AG09319 (cell line): ENCODE data around the gene RFC1.
A peak's percentile ranks its signal among the peaks of the same experiment; 100 is the strongest.
"Not testable (repeated sequence)": the region's sequence is repeated elsewhere in the genome, so short reads cannot be mapped to it uniquely, and the experiment has no call there.

Experiments used
- DNase-seq: peaks from one replicate; pipeline ENCODE4 v3.0.0-alpha.2; 2010; ENCODE audit warnings: low read depth; ENCODE audit errors: extremely low read depth
- CTCF ChIP-seq: IDR thresholded peaks from 2 replicates; pipeline ENCODE4 v1.5.1; 2011; ENCODE audit warnings: low read depth, mild to moderate bottlenecking, inconsistent platforms, low read length, moderate library complexity

RFC1 gene

GRCh38 chr4:39365830-39366771 lies at the start of gene RFC1:
RFC1 (minus strand) TSS chr4:39366362; CDS start chr4:39366241, 121 bp downstream.
- no peak for TF ChIP-seq CTCF
- peak; percentile 73 for DNase-seq

DNA sequence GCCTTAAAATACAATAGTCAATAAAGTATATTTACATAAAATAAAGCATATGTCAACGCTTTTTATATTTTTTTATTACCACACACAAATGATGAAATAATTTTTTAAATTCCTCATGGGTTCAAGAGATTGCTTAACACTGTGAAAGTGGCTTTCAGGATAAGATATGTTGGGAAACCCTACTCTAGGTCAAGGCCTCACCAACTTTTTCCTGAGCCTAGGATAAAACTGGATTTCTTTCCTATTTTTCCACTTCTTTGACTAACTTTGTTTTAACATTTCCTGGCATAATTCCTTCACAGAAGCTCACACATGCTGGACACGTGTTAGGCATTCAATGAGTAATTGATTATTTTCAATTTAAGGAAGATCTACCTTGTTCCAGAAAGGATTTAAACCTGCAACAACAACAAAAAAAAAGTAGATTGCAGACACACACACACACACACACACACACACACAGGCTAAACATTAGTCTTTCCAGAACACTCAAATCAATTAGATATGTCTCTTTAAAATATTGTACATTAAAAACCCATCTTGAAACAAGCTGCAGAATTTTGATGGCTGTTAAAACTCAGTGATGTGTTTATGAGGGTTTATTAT lies 49.6 kb upstream of the RFC1 start:
- TF ChIP-seq CTCF: no peak

GRCh38 chr4:39411561-39411960 lies 45.4 kb upstream of the RFC1 start:
- DNase-seq: not testable (repeated sequence)

More for the DNA sequence above, 49.6 kb upstream of the RFC1 start:
- no peak for DNase-seq

DNA sequence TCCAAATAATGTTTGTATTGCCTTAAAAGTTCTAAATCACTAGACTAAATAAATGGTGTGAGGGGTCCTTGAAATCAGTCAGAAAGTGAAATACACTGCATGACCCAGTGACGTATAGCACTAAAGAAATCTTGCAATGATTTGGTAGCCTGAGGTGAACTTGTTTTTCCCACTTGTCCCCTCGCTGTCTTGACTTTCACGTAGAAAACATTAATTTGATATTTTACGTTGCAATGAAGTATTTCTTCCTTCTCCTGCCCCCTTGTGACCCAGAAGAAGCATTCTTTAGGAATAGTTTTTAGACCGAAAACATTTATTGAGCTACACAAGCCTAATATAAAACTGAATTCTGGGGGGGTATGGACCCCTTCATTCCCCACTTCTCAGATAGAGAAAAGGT lies 44.3 kb upstream of the RFC1 start:
- TF ChIP-seq CTCF: peak; percentile 38
- DNase-seq: no peak

GRCh38 chr4:39407584-39407885 lies 41.4 kb upstream of the RFC1 start:
- TF ChIP-seq CTCF: no peak
- no peak for DNase-seq

DNA sequence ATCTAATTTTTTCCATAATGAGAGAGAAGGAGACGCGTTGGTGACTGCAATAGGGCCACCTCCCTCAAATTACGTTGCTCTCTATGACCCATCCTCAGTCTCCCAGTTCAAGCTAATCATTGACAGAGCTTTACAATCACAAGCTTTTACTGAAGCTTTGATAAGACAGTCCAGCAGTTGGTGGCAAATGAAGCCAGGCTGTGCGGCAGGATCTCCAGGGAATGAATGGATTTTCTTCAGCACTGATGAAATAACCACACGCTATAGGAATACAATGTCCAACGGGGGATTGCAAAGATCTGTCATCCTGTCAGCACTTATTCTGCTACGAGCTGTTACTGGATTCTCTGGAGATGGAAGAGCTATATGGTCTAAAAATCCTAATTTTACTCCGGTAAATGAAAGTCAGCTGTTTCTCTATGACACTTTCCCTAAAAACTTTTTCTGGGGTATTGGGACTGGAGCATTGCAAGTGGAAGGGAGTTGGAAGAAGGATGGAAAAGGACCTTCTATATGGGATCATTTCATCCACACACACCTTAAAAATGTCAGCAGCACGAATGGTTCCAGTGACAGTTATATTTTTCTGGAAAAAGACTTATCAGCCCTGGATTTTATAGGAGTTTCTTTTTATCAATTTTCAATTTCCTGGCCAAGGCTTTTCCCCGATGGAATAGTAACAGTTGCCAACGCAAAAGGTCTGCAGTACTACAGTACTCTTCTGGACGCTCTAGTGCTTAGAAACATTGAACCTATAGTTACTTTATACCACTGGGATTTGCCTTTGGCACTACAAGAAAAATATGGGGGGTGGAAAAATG lies 40.8 kb upstream of the RFC1 start, which contains the start of gene KLB:
TSS of gene KLB (plus strand) at position 168 of the 821 bp plus-strand sequence. CDS start at position 188, 20 bp downstream.
- TF ChIP-seq CTCF: no peak
- no peak for DNase-seq

- DNase-seq: not testable (repeated sequence)
These were observed 35.5 kb upstream of the RFC1 start for GRCh38 chr4:39401640-39402039.

DNA sequence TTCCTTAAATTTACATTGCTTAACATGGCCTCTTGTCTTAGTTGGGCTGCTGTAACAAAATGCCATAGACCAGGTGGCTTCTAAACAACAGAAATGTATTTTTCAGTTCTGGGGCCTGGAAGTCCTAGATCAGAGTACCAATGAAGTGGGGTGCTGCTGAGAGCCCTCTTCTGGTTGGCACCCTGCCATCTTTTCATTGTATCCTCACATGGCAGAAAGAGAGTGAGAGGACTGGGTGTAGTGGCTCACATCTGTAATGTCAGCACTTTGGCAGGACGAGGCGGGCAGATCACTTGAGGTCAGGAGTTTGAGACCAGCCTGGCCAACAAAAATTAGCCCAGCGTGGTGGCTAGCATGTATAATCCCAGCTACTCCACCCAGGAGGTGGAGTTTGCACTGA lies 28.5 kb upstream of the RFC1 start:
- no peak for DNase-seq
- no peak for TF ChIP-seq CTCF
